ENCODE measurements around the gene TMEM62. TPM values are rescaled to one million over a fixed set of nuclear protein-coding genes. Genes with fewer than 3 reads are reported as not detected.

The TMEM62 gene
- total RNA-seq, 5 donors from 2014 or later (not counting 1 experiment from before 2014, with no cell fraction given) = 14.8 to 20.2 (median 16.4) TPM

GRCh38 chr15:43143203-43143941, 10.0 kb downstream of the TMEM62 start:
- WGBS (ENCODE audit: insufficient coverage) = no CpG with 5 or more reads among the region's 4 CpGs
- Mint-ChIP-seq H3K4me1 (peaks cover 15 to 19% (median 17%) of the 10 kb centered on the region in 3 donors), H3K4me3 (no peak overlapping the region), H3K9me3 (no peaks in the 10 kb centered on the region), H3K36me3 (peaks cover 51% of the 10 kb centered on the region), H3K27me3 (no peaks in the 10 kb centered on the region), H3K27ac (no peak overlapping the region)
- ChIA-PET CTCF (no interaction called here), POLR2A (no interaction called here)
- no peak for ATAC-seq (replicated peaks in 1 of 4)
- Histone ChIP-seq H3K36me3 (ENCODE audit: control insufficient read depth in 2 of 2, extremely low read depth in 1 of 2, insufficient read depth in 1 of 2, low read length in 1 of 2) (peaks cover 0 to 24% of the 10 kb centered on the region in 2 donors), H3K9me3 (no peaks in the 10 kb centered on the region), H3K27me3 (replicated peaks in 1 of 2; ENCODE audit: control insufficient read depth in 2 of 2, extremely low read depth in 1 of 2, insufficient read depth in 2 of 2, low read length in 1 of 2) (no peaks in the 10 kb centered on the region), H3K4me1 (ENCODE audit: control insufficient read depth in 1 of 2, extremely low read depth in 1 of 2, insufficient read depth in 2 of 2, low read length in 2 of 2) (peaks cover 0 to 6% of the 10 kb centered on the region in 2 experiments), H3K4me3 (ENCODE audit: control insufficient read depth in 1 of 2, extremely low read depth in 1 of 2, low read length in 1 of 2) (no peak overlapping the region), H3K27ac (ENCODE audit: low read length) (no peak overlapping the region)
- no peak for DNase-seq

GRCh38 chr15:43144512-43144911, 11.1 kb downstream of the TMEM62 start:
- ChIA-PET POLR2A (no interaction called here), CTCF (no interaction called here)
- Histone ChIP-seq H3K4me3 (ENCODE audit: control insufficient read depth in 1 of 2, extremely low read depth in 1 of 2, low read length in 1 of 2) (no peak overlapping the region), H3K27ac (ENCODE audit: low read length) (no peak overlapping the region), H3K9me3 (no peaks in the 10 kb centered on the region), H3K4me1 (ENCODE audit: control insufficient read depth in 1 of 2, extremely low read depth in 1 of 2, insufficient read depth in 2 of 2, low read length in 2 of 2) (peaks cover 0 to 6% of the 10 kb centered on the region in 2 experiments), H3K36me3 (ENCODE audit: control insufficient read depth in 2 of 2, extremely low read depth in 1 of 2, insufficient read depth in 1 of 2, low read length in 1 of 2) (peaks cover 0 to 24% of the 10 kb centered on the region in 2 donors), H3K27me3 (replicated peaks in 1 of 2; ENCODE audit: control insufficient read depth in 2 of 2, extremely low read depth in 1 of 2, insufficient read depth in 2 of 2, low read length in 1 of 2) (no peaks in the 10 kb centered on the region)
- H3K9me3 Mint-ChIP-seq = no peaks in the 10 kb centered on the region
- ATAC-seq (replicated peaks in 1 of 4) (no peak), DNase-seq (no peak)
- peaks cover 48% of the 10 kb centered on the region for H3K36me3 Mint-ChIP-seq
- H3K27ac Mint-ChIP-seq = no peak overlapping the region
- peaks cover 15 to 19% (median 17%) of the 10 kb centered on the region in 3 donors for H3K4me1 Mint-ChIP-seq
- H3K27me3 Mint-ChIP-seq = no peaks in the 10 kb centered on the region
- H3K4me3 Mint-ChIP-seq = no peak overlapping the region

GRCh38 chr15:43146184-43146583, 12.8 kb downstream of the TMEM62 start:
- H3K9me3 Mint-ChIP-seq = no peaks in the 10 kb centered on the region
- CTCF ChIA-PET = no interaction called here
- Histone ChIP-seq H3K36me3 (ENCODE audit: control insufficient read depth in 2 of 2, extremely low read depth in 1 of 2, insufficient read depth in 1 of 2, low read length in 1 of 2) (peaks cover 0 to 19% of the 10 kb centered on the region in 2 donors), H3K9me3 (no peaks in the 10 kb centered on the region), H3K4me3 (ENCODE audit: control insufficient read depth in 1 of 2, extremely low read depth in 1 of 2, low read length in 1 of 2) (no peak overlapping the region), H3K27ac (ENCODE audit: low read length) (no peak overlapping the region), H3K4me1 (ENCODE audit: control insufficient read depth in 1 of 2, extremely low read depth in 1 of 2, insufficient read depth in 2 of 2, low read length in 2 of 2) (peaks cover 3 to 6% of the 10 kb centered on the region in 2 experiments), H3K27me3 (replicated peaks in 1 of 2; ENCODE audit: control insufficient read depth in 2 of 2, extremely low read depth in 1 of 2, insufficient read depth in 2 of 2, low read length in 1 of 2) (no peaks in the 10 kb centered on the region)
- no peaks in the 10 kb centered on the region for H3K27me3 Mint-ChIP-seq
- H3K4me1 Mint-ChIP-seq = peaks cover 16 to 24% (median 18%) of the 10 kb centered on the region in 3 donors
- ATAC-seq (replicated peaks in 1 of 4) (no peak), DNase-seq (no peak)
- 100% methylated on average over 1 of the region's 5 CpGs for WGBS (ENCODE audit: insufficient coverage)
- H3K4me3 Mint-ChIP-seq = no peak overlapping the region
- H3K36me3 Mint-ChIP-seq = peaks cover 35% of the 10 kb centered on the region
- POLR2A ChIA-PET = no interaction called here
- no peak overlapping the region for H3K27ac Mint-ChIP-seq

- Histone ChIP-seq H3K36me3 (ENCODE audit: control insufficient read depth in 2 of 2, extremely low read depth in 1 of 2, insufficient read depth in 1 of 2, low read length in 1 of 2) (peaks cover 0 to 29% of the 10 kb centered on the region in 2 donors), H3K9me3 (no peaks in the 10 kb centered on the region), H3K27ac (ENCODE audit: low read length) (no peak overlapping the region), H3K27me3 (replicated peaks in 1 of 2; ENCODE audit: control insufficient read depth in 2 of 2, extremely low read depth in 1 of 2, insufficient read depth in 2 of 2, low read length in 1 of 2) (no peaks in the 10 kb centered on the region), H3K4me3 (ENCODE audit: control insufficient read depth in 1 of 2, extremely low read depth in 1 of 2, low read length in 1 of 2) (no peak overlapping the region), H3K4me1 (ENCODE audit: control insufficient read depth in 1 of 2, extremely low read depth in 1 of 2, insufficient read depth in 2 of 2, low read length in 2 of 2) (peaks cover 7 to 11% of the 10 kb centered on the region in 2 experiments)
- Mint-ChIP-seq H3K36me3 (peaks cover 36% of the 10 kb centered on the region), H3K27me3 (no peaks in the 10 kb centered on the region), H3K27ac (no peak overlapping the region), H3K4me1 (peaks cover 12 to 21% (median 16%) of the 10 kb centered on the region in 3 donors), H3K9me3 (no peaks in the 10 kb centered on the region), H3K4me3 (no peak overlapping the region)
- ATAC-seq (replicated peaks in 1 of 4) (no peak), DNase-seq (no peak)
- POLR2A ChIA-PET = no interaction called here
- CTCF ChIA-PET = no interaction called here
- WGBS (ENCODE audit: insufficient coverage) = no CpG with 5 or more reads among the region's 5 CpGs
Observed at GRCh38 chr15:43150191-43150929, 17.0 kb downstream of the TMEM62 start.

GRCh38 chr15:43151688-43152087, 18.3 kb downstream of the TMEM62 start:
- WGBS (ENCODE audit: insufficient coverage) = no CpG with 5 or more reads among the region's 2 CpGs
- H3K36me3 Mint-ChIP-seq = peaks cover 32% of the 10 kb centered on the region
- H3K9me3 Mint-ChIP-seq = no peaks in the 10 kb centered on the region
- Histone ChIP-seq H3K9me3 (no peaks in the 10 kb centered on the region), H3K27ac (ENCODE audit: low read length) (no peak overlapping the region), H3K4me1 (ENCODE audit: control insufficient read depth in 1 of 2, extremely low read depth in 1 of 2, insufficient read depth in 2 of 2, low read length in 2 of 2) (peaks cover 7 to 11% of the 10 kb centered on the region in 2 experiments), H3K36me3 (ENCODE audit: control insufficient read depth in 2 of 2, extremely low read depth in 1 of 2, insufficient read depth in 1 of 2, low read length in 1 of 2) (peaks cover 0 to 29% of the 10 kb centered on the region in 2 donors), H3K27me3 (replicated peaks in 1 of 2; ENCODE audit: control insufficient read depth in 2 of 2, extremely low read depth in 1 of 2, insufficient read depth in 2 of 2, low read length in 1 of 2) (no peaks in the 10 kb centered on the region), H3K4me3 (ENCODE audit: control insufficient read depth in 1 of 2, extremely low read depth in 1 of 2, low read length in 1 of 2) (no peak overlapping the region)
- H3K4me3 Mint-ChIP-seq = peak overlapping the region in 1 of 3 donors; percentile 37
- no peaks in the 10 kb centered on the region for H3K27me3 Mint-ChIP-seq
- ChIA-PET CTCF (interaction anchor here in 1 of 2 donors (0.6 to 0.8 kb wide), 3 partner anchors 28 to 552 kb away, joined by 3 to 4 read pairs (median 3); no protein-coding TSS in a partner anchor), POLR2A (no interaction called here)
- ATAC-seq (replicated peaks in 1 of 4) (peak; percentile 77 to 100 (median 91)), DNase-seq (peak in 7 of 35 experiments; percentile 8 to 66 (median 17))
- H3K27ac Mint-ChIP-seq = no peak overlapping the region
- peaks cover 12 to 19% (median 16%) of the 10 kb centered on the region in 3 donors for H3K4me1 Mint-ChIP-seq

GRCh38 chr15:43153269-43153668, 19.9 kb downstream of the TMEM62 start:
- no peaks in the 10 kb centered on the region for H3K27me3 Mint-ChIP-seq
- Histone ChIP-seq H3K4me1 (ENCODE audit: control insufficient read depth in 1 of 2, extremely low read depth in 1 of 2, insufficient read depth in 2 of 2, low read length in 2 of 2) (peaks cover 7 to 11% of the 10 kb centered on the region in 2 experiments), H3K27me3 (replicated peaks in 1 of 2; ENCODE audit: control insufficient read depth in 2 of 2, extremely low read depth in 1 of 2, insufficient read depth in 2 of 2, low read length in 1 of 2) (no peaks in the 10 kb centered on the region), H3K4me3 (ENCODE audit: control insufficient read depth in 1 of 2, extremely low read depth in 1 of 2, low read length in 1 of 2) (no peak overlapping the region), H3K9me3 (no peaks in the 10 kb centered on the region), H3K36me3 (ENCODE audit: control insufficient read depth in 2 of 2, extremely low read depth in 1 of 2, insufficient read depth in 1 of 2, low read length in 1 of 2) (peaks cover 0 to 29% of the 10 kb centered on the region in 2 donors), H3K27ac (ENCODE audit: low read length) (no peak overlapping the region)
- ChIA-PET CTCF (no interaction called here), POLR2A (interaction anchor here in 1 of 2 donors (0.7 kb wide), 1 partner anchor 30 kb away, joined by 5 read pairs; no protein-coding TSS in a partner anchor)
- no peak for ATAC-seq (replicated peaks in 1 of 4)
- no peak for DNase-seq
- no peak overlapping the region for H3K27ac Mint-ChIP-seq
- peaks cover 38% of the 10 kb centered on the region for H3K36me3 Mint-ChIP-seq
- H3K4me3 Mint-ChIP-seq = no peak overlapping the region
- H3K4me1 Mint-ChIP-seq = peaks cover 14 to 19% (median 16%) of the 10 kb centered on the region in 3 donors
- no peaks in the 10 kb centered on the region for H3K9me3 Mint-ChIP-seq

All from T-cell (primary cell).